Measurements from ENCODE around the gene EPAS1. TPM values are rescaled to one million over a fixed set of nuclear protein-coding genes. Genes with fewer than 3 reads are reported as not detected.

Gene EPAS1
- total and polyA plus RNA-seq, 2 experiments from 2014 or later, result 47.5 to 73.8 TPM

GRCh38 chr2:46384457-46384815 lies 87.2 kb downstream of the EPAS1 start:
- no peak overlapping the region for H2AFZ ChIP-seq
- peaks cover 17% of the 10 kb centered on the region for H3K4me1 ChIP-seq (ENCODE audit: insufficient read depth)
- H3K27me3 ChIP-seq (replicated peaks; ENCODE audit: insufficient read depth), result no peaks in the 10 kb centered on the region
- H3K4me3 ChIP-seq, result no peak overlapping the region
- H3K9me2 ChIP-seq (ENCODE audit: insufficient read depth), result no peaks in the 10 kb centered on the region
- in situ Hi-C loops (cut with MboI), result no loop called here
- H3K27ac ChIP-seq, result no peak overlapping the region
- DNase-seq, result no peak
- 0 out of 2 replicates have a peak, but pooled peaks cover 11% of the 10 kb centered on the region for H3F3A ChIP-seq (ENCODE audit: insufficient read depth)
- H3K79me2 ChIP-seq (ENCODE audit: insufficient read depth), result no peaks in the 10 kb centered on the region
- H4K20me1 ChIP-seq (ENCODE audit: insufficient read depth), result no peaks in the 10 kb centered on the region
- no peak overlapping the region for H3K9ac ChIP-seq
- WGBS, 2 experiments (ENCODE audit: low coverage in 1 of 2, low lambda C conversion rate in 2 of 2, missing lambda C conversion rate in 2 of 2), result 97 to 98% methylated on average over 12 of the region's 12 CpGs
- TF ChIP-seq EZH2phosphoT487 (IDR thresholded peaks at IDR 0.05; ENCODE audit: insufficient read depth, low read depth) (no peak), EZH2 (IDR thresholded peaks at IDR 0.05; ENCODE audit: insufficient read depth, poor library complexity, severe bottlenecking) (no peak)
- no peaks in the 10 kb centered on the region for H3K9me3 ChIP-seq (ENCODE audit: low read depth)
- H3K36me3 ChIP-seq (ENCODE audit: low read depth), result peaks cover 19% of the 10 kb centered on the region; the same call in 1 of the 2 replicates
- no peak overlapping the region for H3K4me2 ChIP-seq (ENCODE audit: unreplicated experiment)

GRCh38 chr2:46385786-46386577 lies 88.8 kb downstream of the EPAS1 start:
- no peaks in the 10 kb centered on the region for H3K9me2 ChIP-seq (ENCODE audit: insufficient read depth)
- no peaks in the 10 kb centered on the region for H4K20me1 ChIP-seq (ENCODE audit: insufficient read depth)
- peaks cover 19% of the 10 kb centered on the region; the same call in 1 of the 2 replicates for H3K36me3 ChIP-seq (ENCODE audit: low read depth)
- peak; percentile 84 for DNase-seq
- peak overlapping the region; percentile 8 for H3K4me2 ChIP-seq (ENCODE audit: unreplicated experiment)
- TF ChIP-seq EZH2 (IDR thresholded peaks at IDR 0.05; ENCODE audit: insufficient read depth, poor library complexity, severe bottlenecking) (no peak), EZH2phosphoT487 (IDR thresholded peaks at IDR 0.05; ENCODE audit: insufficient read depth, low read depth) (no peak)
- peak overlapping the region; percentile 27; the same call in 1 of the 2 replicates for H3K9ac ChIP-seq
- H3K27ac ChIP-seq, result peak overlapping the region; percentile 60
- H3K9me3 ChIP-seq (ENCODE audit: low read depth), result no peaks in the 10 kb centered on the region
- in situ Hi-C loops (cut with MboI), result no loop called here
- no peak overlapping the region for H3K4me3 ChIP-seq
- H3K4me1 ChIP-seq (ENCODE audit: insufficient read depth), result peaks cover 17% of the 10 kb centered on the region
- H2AFZ ChIP-seq, result no peak overlapping the region
- 0 out of 2 replicates have a peak, but pooled peaks cover 11% of the 10 kb centered on the region for H3F3A ChIP-seq (ENCODE audit: insufficient read depth)
- H3K79me2 ChIP-seq (ENCODE audit: insufficient read depth), result no peaks in the 10 kb centered on the region
- H3K27me3 ChIP-seq (replicated peaks; ENCODE audit: insufficient read depth), result no peaks in the 10 kb centered on the region
- 49 to 54% methylated on average over 18 of the region's 18 CpGs for WGBS, 2 experiments (ENCODE audit: low coverage in 1 of 2, low lambda C conversion rate in 2 of 2, missing lambda C conversion rate in 2 of 2)

GRCh38 chr2:46386763-46387162 lies 89.6 kb downstream of the EPAS1 start:
- peaks cover 19% of the 10 kb centered on the region; the same call in 1 of the 2 replicates for H3K36me3 ChIP-seq (ENCODE audit: low read depth)
- TF ChIP-seq EZH2phosphoT487 (IDR thresholded peaks at IDR 0.05; ENCODE audit: insufficient read depth, low read depth), result no peak
- TF ChIP-seq EZH2 (IDR thresholded peaks at IDR 0.05; ENCODE audit: insufficient read depth, poor library complexity, severe bottlenecking), result no peak
- in situ Hi-C loops (cut with MboI), result no loop called here

GRCh38 chr2:46387292-46387691 lies 90.1 kb downstream of the EPAS1 start:
- peaks cover 17% of the 10 kb centered on the region for H3K4me1 ChIP-seq (ENCODE audit: insufficient read depth)
- peaks cover 19% of the 10 kb centered on the region; the same call in 1 of the 2 replicates for H3K36me3 ChIP-seq (ENCODE audit: low read depth)
- no peak overlapping the region for H2AFZ ChIP-seq

More at GRCh38 chr2:46386763-46387162, 89.6 kb downstream of the EPAS1 start:
- Histone ChIP-seq H3K27ac (peak overlapping the region; percentile 60), H3K4me1 (ENCODE audit: insufficient read depth) (peaks cover 17% of the 10 kb centered on the region), H3K4me3 (no peak overlapping the region), H2AFZ (no peak overlapping the region), H4K20me1 (ENCODE audit: insufficient read depth) (no peaks in the 10 kb centered on the region), H3F3A (ENCODE audit: insufficient read depth) (0 out of 2 replicates have a peak, but pooled peaks cover 11% of the 10 kb centered on the region), H3K9me2 (ENCODE audit: insufficient read depth) (no peaks in the 10 kb centered on the region), H3K79me2 (ENCODE audit: insufficient read depth) (no peaks in the 10 kb centered on the region), H3K27me3 (replicated peaks; ENCODE audit: insufficient read depth) (no peaks in the 10 kb centered on the region), H3K4me2 (ENCODE audit: unreplicated experiment) (no peak overlapping the region), H3K9me3 (ENCODE audit: low read depth) (no peaks in the 10 kb centered on the region), H3K9ac (0 out of 2 replicates have a peak overlapping the region, but pooled peaks have one; percentile 22)
- 78 to 79% methylated on average over 5 of the region's 5 CpGs for WGBS, 2 experiments (ENCODE audit: low coverage in 1 of 2, low lambda C conversion rate in 2 of 2, missing lambda C conversion rate in 2 of 2)
- no peak for DNase-seq

More at GRCh38 chr2:46387292-46387691, 90.1 kb downstream of the EPAS1 start:
- TF ChIP-seq EZH2phosphoT487 (IDR thresholded peaks at IDR 0.05; ENCODE audit: insufficient read depth, low read depth), result no peak
- no peak for TF ChIP-seq EZH2 (IDR thresholded peaks at IDR 0.05; ENCODE audit: insufficient read depth, poor library complexity, severe bottlenecking)
- Histone ChIP-seq H3K27ac (no peak overlapping the region), H3K4me3 (no peak overlapping the region), H3K9me2 (ENCODE audit: insufficient read depth) (no peaks in the 10 kb centered on the region), H3K79me2 (ENCODE audit: insufficient read depth) (no peaks in the 10 kb centered on the region), H4K20me1 (ENCODE audit: insufficient read depth) (no peaks in the 10 kb centered on the region), H3F3A (ENCODE audit: insufficient read depth) (0 out of 2 replicates have a peak, but pooled peaks cover 11% of the 10 kb centered on the region), H3K4me2 (ENCODE audit: unreplicated experiment) (no peak overlapping the region), H3K9ac (no peak overlapping the region), H3K9me3 (ENCODE audit: low read depth) (no peaks in the 10 kb centered on the region), H3K27me3 (replicated peaks; ENCODE audit: insufficient read depth) (no peaks in the 10 kb centered on the region)
- 99 to 100% methylated on average over 3 of the region's 3 CpGs for WGBS, 2 experiments (ENCODE audit: low coverage in 1 of 2, low lambda C conversion rate in 2 of 2, missing lambda C conversion rate in 2 of 2)
- no peak for DNase-seq
- in situ Hi-C loops (cut with MboI), result no loop called here
